ENCODE measurements around the gene TES.
A peak's percentile ranks its signal among the peaks of the same experiment; 100 is the strongest.

The TES gene

DNA sequence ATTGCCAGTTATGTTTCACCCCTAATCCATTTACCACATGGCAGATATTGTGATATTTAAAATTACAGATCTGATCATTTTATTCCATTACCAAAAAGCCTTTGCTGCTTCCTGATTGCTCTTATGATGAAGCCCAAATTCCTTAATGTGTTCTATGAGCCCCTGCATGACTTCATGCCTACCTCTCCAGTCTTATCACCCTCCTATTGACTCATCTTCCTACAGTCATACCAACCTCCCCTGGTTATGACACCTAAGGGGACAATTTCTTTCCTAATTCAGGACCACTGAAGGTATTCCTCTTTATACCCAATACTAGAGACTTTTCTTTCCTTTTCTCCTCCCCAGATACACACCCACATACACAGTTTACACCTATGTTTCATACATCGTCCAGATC, 36.0 kb downstream of the TES start:
- DNase-seq (ENCODE audit: low read depth): no peak

DNA sequence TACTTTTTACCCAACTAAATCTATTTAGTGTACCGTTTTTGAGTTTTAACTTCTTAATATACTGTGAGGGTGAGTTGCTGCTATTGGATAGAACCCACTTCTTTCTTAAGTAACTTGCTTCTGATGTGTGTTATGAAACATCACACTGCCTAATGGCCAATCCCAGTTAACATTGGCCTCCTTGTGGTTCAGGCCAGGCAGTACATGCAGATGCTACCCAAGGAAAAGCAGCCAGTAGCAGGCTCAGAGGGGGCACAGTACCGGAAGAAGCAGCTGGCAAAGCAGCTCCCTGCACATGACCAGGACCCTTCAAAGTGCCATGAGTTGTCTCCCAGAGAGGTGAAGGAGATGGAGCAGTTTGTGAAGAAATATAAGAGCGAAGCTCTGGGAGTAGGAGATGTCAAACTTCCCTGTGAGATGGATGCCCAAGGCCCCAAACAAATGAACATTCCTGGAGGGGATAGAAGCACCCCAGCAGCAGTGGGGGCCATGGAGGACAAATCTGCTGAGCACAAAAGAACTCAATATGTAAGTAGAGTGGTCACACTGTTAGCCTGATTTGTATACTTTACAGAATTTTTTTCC, 39.7 kb downstream of the TES start:
- DNase-seq (ENCODE audit: low read depth): no peak

DNA sequence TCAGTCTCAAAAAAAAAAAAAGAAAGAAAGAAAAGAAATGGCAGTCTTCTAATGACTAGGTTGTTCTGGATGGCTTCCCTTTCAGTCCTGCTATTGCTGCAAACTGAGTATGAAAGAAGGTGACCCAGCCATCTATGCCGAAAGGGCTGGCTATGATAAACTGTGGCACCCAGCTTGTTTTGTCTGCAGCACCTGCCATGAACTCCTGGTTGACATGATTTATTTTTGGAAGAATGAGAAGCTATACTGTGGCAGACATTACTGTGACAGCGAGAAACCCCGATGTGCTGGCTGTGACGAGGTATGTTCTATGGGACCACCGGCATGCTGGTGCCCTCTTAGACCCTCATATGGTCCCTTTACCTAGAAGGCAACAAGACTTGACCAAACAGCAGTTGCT, 41.3 kb downstream of the TES start:
- DNase-seq (ENCODE audit: low read depth): no peak

DNA sequence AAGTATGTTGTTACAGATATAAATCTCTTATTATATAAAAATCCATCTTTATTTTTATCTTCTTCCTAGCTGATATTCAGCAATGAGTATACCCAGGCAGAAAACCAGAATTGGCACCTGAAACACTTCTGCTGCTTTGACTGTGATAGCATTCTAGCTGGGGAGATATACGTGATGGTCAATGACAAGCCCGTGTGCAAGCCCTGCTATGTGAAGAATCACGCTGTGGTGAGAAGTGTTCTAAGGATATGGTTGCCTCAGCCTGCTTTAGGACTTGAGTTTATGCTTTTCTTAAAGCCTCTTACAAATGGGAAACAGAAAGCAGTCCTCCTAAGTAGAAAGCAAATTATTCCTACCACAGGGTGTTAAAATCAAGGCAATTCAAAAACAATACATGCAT, 41.9 kb downstream of the TES start:
- no peak for DNase-seq (ENCODE audit: low read depth)

DNA sequence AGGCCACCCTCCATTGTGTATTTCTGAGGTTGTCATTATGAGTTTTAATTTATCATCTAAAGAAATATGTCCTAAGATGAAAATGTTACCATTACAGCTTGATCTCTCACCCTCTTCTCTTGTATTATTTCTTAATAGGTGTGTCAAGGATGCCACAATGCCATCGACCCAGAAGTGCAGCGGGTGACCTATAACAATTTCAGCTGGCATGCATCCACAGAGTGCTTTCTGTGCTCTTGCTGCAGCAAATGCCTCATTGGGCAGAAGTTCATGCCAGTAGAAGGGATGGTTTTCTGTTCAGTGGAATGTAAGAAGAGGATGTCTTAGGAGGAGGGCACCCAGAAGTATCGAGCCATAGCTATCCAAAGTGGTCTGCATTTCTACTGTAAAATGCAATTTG, 46.8 kb downstream of the TES start:
- no peak for DNase-seq (ENCODE audit: low read depth)

DNA sequence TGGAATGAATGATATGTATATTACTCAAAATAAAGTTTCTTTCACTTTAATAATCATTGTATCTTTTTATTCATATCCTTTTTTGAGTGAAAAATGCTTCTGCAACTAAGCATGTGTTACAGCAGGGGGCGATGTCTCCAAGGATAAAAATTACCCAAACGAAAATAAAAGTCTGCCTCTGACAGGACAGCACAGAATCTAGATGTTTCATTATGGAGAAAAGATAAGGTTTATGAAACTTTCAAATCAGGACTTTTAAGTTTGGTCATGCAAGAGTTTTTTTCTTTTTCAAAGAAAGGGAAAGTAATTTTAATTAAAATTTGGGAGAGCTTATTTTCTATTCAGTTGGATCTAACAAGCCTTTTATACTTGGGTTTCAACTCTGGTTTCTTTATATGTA, 48.4 kb downstream of the TES start:
- DNase-seq (ENCODE audit: low read depth): peak; percentile 17

DNA sequence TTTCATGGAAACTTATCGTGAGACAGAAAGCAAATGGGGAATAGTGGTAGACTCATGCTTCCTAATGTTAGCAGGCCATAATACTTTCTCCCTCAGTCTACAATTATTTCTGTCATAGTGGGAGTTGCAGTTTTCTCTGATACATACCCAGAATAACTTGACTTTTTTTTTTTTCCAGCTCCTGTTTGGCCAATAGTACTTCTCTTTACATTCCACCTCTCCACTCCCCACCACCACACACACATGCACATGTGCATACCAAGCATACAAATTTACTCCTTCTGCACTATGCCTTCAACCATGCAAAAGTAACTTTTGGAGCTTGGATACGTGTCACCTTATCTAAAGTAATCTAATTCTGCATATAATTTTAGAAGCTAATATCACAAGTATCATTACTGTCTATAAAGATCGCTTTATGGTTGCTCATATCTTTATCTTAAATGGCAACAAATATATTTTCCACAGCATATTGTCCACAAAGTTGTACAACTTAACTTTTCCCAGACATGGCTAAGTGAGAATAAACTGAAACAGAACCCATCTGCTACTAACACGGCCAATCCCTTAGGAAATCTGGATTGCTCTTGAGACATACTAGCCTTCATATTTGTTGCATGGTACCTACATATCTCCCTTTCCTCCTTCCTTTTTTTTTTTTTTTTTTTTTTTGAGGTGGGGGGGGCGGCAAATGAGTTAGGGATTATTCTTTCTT, 49.0 kb downstream of the TES start:
- no peak for DNase-seq (ENCODE audit: low read depth)

DNA sequence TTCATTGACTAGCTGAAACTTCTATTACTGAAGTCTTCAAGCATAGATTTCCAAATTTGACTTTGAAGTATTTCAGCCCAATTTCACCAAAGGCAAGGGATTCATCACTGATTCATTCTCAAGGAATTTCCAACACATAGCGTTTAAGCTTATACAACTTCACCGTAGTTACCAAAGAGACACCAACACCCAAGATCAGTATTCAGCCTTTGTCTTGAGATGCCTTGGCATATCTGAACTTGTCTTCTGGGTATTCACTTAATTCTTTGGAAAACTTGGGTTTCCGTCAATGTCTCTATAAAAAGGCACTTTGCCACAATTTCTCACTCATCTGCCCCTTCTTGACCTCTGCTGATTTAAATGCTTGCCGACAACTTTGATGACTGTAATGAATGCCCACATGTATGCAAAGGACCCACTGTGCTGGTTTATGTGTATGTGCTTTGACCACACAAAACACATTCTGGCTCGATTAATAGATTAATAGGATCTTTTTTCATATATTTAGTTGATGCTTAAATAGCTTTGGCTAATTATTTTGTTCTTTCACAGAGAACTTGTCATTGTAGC, 49.6 kb downstream of the TES start:
- DNase-seq (ENCODE audit: low read depth): no peak

DNA sequence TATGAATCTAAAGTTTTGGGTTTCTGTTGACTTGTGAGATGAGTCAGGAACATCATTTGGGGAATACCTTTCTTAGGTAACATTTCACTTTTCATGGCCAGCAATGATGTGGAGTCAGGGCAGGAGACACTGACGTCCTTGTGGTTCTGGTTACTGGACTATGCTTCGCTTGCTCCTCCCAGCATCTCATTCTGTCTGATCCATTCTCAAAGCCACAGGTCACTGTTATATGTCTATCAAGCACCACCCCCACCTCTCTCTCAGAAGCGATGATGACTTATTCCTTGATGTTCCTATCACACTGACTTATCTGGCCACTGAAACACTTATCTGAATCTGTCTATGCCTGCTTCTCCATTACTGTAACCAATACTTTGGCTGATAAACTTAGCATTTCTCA, 51.6 kb downstream of the TES start:
- no peak for DNase-seq (ENCODE audit: low read depth)

DNA sequence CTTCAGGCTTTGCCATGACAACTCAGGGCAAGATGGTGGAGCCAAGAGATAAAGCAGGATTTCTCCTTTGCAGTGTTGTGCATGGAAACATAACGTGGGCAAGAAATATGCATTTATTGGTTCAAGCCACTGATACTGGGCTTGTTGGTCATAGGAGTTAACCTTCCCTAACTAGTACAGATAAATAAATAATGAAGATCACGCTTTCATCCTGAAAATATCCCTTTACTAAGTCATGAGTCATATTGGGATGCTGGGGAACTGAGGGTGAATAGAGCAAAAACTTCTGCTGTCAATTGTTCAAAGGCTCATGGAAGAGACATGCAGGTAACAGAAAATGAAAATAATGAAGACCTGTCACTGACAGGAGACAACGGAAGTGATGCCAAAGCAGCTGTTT, 55.5 kb downstream of the TES start:
- no peak for DNase-seq (ENCODE audit: low read depth)

DNA sequence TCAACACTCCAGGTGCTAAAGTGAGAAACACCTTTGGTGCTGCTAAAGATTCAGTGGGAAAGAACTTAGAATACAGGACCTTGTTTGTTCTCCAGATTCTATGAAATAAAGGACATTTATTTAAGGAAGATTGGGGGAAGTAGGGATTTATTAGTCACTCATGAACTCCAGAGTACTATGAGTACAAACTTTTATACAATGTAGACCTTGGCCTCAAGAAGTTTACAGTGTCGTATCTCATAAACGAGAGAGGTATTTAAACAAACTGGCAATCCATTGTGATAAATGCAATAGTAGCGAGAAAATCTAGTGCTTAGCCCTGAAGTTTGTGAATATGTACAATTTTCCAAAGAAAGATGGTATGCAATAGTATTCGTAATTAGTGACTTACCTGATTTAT, 59.1 kb downstream of the TES start:
- no peak for DNase-seq (ENCODE audit: low read depth)

DNA sequence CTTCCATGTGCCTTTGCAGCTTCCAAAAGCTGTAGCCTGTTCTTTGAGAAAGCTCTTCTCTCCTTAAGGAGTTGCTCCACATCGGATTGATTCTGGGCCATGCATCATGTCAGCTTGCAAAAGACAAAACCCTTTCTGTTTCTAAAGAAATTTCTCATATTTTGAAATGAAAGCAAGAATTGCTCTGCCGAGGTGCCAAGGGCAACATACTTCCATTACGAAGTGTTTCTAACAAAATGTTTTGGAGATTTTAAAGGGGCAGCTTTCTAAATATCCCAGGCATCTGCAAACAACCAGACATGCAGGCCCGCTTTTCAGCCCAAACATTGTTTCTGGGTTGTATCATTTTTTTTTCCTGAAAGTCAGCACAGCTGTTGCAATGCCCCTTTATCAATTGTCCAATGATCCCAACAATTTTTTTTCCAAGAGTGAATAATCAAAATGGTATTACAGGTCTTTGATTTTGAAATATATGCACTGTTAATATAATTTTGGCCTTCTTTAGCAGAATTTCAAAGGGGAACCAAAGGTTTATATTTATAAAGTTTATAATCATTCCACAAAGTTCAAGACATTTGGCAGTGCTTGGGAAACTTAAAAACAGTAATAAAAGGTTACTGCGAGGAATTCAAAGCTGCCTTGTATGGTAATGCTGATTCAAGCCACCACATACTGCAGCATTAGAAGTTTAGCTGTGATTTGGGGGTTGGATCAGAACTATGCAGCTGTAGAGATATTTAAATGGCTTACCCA, 61.0 kb downstream of the TES start:
- no peak for DNase-seq (ENCODE audit: low read depth)

DNA sequence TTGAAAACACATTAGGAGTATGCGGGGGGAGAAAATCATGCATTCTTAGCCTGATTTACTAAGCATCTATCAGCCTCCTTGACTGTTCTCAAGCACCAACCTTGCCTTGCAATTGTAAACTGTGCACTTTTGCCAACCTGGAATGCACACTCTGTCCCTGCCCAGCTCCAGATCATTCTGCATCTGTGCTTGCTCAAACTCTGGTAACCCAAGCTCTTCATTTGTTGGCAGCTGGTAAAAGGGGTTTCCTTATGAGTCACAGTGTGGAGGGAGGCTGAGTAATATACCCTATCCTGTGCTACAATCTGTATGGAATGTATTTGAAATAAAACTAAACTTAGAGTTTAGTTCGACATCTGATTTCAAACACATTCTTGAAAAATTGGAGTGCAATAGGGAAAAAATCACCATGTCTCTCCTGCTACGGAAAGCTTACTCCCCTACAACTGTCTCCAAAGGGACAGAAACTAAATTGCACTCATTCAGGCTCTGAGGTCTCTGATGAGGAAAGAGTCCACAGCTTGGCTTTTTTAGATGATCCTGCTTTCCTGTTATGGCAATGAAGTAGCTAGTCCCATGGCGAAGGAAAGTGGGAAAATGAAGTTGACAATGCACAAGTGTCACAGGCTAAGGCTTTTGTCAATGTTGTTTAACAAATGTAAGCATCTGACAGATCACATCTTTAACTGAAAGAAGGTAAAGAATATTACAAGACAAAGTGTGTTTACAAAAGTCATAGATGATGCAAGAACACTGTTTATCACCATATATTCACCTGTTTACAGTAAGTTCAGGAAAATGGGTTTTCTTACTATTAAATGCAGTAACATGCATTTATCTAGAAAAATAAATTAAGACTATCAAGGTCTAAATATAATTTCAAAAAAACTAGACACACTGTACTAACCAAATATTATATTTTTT, 61.9 kb downstream of the TES start:
- no peak for DNase-seq (ENCODE audit: low read depth)

DNA sequence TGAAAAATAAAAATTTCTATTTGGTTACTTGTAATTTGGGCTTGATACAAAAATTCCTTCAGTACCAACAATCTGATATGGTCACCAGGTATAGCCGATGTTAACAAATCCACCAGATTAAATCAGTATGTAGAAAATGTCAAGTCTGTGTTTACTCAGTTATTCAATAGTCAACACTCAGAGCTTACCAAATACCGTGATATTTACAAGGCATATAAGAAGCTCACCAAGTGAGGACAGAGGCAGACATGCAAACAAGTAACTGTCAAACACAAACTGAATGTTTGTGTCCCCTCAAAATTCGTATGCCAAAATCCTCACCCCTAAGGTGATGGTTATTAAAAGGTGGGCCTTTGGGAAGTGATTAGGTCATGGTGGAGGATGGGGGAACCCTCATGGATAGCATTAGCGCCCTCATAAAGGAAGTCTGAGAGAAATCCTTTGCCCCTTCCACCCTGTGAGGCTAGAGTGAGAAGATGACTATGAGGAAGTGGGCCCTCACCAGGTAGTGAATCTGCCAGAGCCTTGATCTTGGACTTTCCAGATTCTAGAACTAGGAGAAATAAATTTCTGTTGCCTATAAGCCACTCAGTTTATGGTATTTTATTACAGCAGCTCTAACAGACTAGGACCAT, 63.1 kb downstream of the TES start:
- no peak for DNase-seq (ENCODE audit: low read depth)

DNA sequence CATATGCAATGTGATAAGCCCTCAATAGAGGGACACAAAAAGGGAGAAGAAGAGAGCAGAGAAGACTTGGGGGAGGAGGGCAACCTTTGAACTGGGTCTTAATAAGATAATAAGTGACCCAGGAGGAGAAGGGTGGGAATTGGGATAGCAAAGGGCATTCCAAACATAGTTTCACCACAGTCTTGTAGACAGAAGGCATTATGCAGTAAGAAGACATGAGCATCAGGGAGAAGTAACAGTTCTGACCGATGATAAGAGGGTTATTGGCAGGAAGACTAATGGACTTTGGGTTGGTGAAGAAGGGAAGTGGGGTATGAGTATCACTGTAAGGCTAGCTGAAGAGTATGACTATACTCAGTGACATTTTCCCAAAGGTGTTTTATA, 63.6 kb downstream of the TES start:
- no peak for DNase-seq (ENCODE audit: low read depth)

DNA sequence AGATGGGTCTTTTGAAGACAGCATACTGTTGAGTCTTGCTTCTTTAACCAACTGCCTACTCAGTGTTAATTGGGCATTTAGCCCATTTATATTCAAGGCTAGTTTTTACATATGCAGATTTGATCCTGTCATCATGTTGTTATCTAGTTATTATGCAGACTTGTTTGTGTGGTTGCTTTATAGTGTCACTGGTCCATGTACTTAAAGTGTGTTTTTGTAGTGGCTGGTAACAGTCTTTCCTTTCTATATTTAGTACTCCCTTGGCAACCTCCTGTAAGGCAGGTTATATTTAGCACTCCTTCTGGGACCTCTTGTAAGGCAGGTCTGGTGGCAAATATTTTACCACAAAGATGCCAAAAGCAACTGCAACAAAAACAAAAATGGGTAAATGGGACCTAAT, 66.7 kb downstream of the TES start:
- no peak for DNase-seq (ENCODE audit: low read depth)

DNA sequence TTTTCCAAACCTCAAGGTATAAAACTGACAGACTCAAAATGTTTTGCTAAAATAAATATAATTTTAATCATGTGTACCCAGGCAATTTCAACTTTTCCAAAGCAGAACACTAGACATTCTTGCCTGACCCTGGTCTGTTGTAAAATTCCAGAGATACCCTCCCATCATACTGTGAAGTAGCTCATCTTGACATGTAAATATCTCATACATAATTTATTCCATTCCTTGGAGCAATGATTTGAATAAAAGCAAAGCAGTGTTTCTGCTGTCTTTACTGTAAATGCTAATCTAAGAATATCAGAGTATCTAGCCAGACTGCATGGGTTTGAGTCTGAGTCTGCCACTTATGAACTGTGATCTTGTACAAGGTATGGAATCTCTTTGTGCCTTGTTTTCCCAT, 68.9 kb downstream of the TES start:
- DNase-seq (ENCODE audit: low read depth): no peak

DNA sequence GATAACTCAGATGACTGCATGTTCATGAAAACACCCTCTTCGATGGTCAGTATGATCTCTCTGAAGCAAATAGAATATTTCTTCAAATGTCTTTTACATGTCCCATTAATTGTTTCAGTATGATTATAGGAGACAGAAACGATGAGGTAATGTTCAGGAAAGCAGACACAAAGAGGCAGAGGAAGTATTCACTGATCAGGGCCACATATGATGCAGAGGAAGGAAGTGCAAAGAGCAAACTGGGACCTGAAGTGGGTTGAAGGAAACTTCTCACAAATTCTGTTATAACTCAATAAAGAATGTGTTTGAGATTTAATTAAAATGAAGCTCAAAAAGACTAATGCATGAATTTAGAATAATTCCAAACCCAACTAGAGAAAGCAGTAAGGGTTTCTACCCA, 70.5 kb downstream of the TES start:
- no peak for DNase-seq (ENCODE audit: low read depth)

DNA sequence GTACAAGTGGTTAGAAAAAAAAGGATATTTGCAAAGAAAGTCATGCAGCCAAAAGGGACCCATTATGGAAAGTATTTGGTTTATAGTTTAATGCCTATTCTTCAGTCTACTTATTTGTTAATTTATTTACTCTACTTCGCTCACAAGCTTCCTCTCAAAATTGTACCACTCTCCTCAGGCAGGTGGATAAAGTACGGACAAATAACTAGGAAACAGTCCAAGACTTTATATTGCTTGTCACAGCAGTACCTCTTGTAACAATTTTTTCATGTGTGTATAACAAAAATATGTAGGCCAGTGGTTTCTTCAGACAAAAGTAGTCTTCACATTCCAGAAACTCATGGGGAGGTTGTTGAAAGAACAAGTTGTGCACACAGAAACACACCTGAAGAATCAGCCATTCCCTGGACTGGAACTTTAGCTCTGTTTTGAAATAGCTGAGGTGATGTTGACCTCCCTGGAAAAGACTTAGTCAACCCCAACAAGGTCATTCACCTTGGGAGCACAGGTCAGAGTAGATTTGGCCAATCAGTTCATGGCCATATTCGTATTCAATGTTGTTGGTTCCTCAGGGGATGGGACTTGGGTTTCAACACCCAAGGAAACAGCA, 73.4 kb downstream of the TES start:
- no peak for DNase-seq (ENCODE audit: low read depth)

DNA sequence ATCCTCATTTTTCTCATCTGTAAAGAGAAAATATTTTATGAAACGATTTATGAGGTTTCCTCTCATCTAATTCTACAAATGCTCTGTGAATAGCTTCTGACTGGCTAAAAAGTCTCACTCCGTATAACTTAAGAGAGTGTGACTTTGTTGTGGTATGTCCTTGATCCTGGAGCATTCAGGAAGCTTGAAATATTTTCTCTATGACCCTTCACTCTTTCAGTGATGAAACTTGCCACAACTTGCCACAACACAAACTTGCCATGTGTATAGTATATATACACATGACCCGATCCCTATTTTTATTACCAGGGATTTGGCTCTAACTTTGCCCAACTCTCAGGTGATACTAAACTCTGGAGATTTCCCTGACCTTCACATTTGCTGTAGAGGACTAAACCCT, 74.1 kb downstream of the TES start:
- no peak for DNase-seq (ENCODE audit: low read depth)

DNA sequence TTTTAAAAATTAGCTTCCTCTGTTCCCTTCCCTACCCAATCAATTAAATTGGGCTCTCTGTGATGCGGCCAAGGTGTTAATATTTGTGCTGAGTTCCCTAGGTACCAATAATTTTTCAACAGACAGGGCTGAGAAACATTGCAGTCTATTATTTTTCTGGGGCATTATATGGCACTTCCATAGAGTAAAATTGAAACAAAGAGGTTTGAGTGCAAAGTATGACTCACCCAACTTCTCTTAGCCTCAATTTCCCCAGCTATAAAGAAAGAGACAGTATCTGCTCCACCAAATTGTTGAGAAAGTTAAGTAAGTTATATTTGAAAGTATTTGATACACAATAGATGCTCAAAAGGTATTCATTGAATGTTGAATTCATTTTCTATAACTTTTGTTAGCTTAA, 74.9 kb downstream of the TES start:
- DNase-seq (ENCODE audit: low read depth): no peak
